ENCODE measurements around the gene CAV2. TPM values are rescaled to one million over a fixed set of nuclear protein-coding genes. Genes with fewer than 3 reads are reported as not detected.

CAV2 gene
- total and polyA plus RNA-seq, 2 of the 8 experiments (the other 6 are each of a cell fraction or from before 2014, with no cell fraction given) = 2.8 to 4.7 TPM

- no peak for FAIRE-seq
- H2BK12ac ChIP-seq (ENCODE audit: low read depth, low read length) = no peak overlapping the region
- H2BK20ac ChIP-seq (ENCODE audit: low read length) = no peak overlapping the region
- CTCF ChIA-PET (ENCODE audit: partially characterized antibody) = interaction anchor here (1.1 to 1.5 kb wide), 2 partner anchors 16 to 284 kb away, joined by 3 to 5 read pairs; no protein-coding TSS in a partner anchor
- H2AK5ac ChIP-seq (ENCODE audit: low read depth, low read length) = no peak overlapping the region
- no peak overlapping the region for H2BK5ac ChIP-seq (ENCODE audit: low read depth, low read length)
- POLR2A ChIA-PET (ENCODE audit: partially characterized antibody) = no interaction called here
- H4K5ac ChIP-seq (ENCODE audit: insufficient read length, low read depth, low read length) = no peak overlapping the region
- H2BK15ac ChIP-seq (ENCODE audit: low read length) = no peak overlapping the region
- H3K23me2 ChIP-seq (ENCODE audit: low read depth, low read length) = no peaks in the 10 kb centered on the region
- H3K79me2 ChIP-seq (ENCODE audit: control insufficient read depth in 1 of 2, insufficient read depth in 2 of 2, low read length in 2 of 2) = no peaks in the 10 kb centered on the region
- no peak overlapping the region for H3K4me3 ChIP-seq (ENCODE audit: extremely low read depth in 1 of 4, insufficient read depth in 2 of 4, low read depth in 3 of 4, low read length in 4 of 4)
- H3K18ac ChIP-seq (ENCODE audit: extremely low read depth, low read length) = no peak overlapping the region
- no peaks in the 10 kb centered on the region for H3K36me3 ChIP-seq (ENCODE audit: control insufficient read depth in 2 of 4, insufficient read depth in 4 of 4, low read length in 3 of 4)
- 83% methylated on average over 2 of the region's 2 CpGs; no CpG with 5 or more reads in 1 of the 2 experiments for WGBS, 2 experiments (ENCODE audit: extremely low coverage in 1 of 2, insufficient coverage in 1 of 2, insufficient read length in 1 of 2, insufficient replicate concordance in 2 of 2, low coverage in 1 of 2, low lambda C conversion rate in 2 of 2, missing lambda C conversion rate in 1 of 2)
- no peaks in the 10 kb centered on the region for H3K79me1 ChIP-seq (ENCODE audit: low read depth, low read length)
- no peak overlapping the region for H3K9ac ChIP-seq (replicated peaks in 1 of 4; ENCODE audit: extremely low read depth in 1 of 4, low read depth in 3 of 4, low read length in 3 of 4)
- TF ChIP-seq ASH2L (IDR thresholded peaks at IDR 0.05; ENCODE audit: low read length) (no peak), ATF3 (IDR thresholded peaks at IDR 0.05; ENCODE audit: insufficient read depth, low read depth, low read length) (no peak), NANOG (IDR thresholded peaks at IDR 0.05; ENCODE audit: insufficient read depth, low read depth, low read length, poor library complexity, severe bottlenecking) (no peak), SRF (IDR thresholded peaks at IDR 0.05; ENCODE audit: low read depth, low read length) (no peak), JUN (IDR thresholded peaks at IDR 0.05; ENCODE audit: low read depth, low read length) (no peak), HDAC2 (IDR thresholded peaks at IDR 0.05; ENCODE audit: borderline replicate concordance in 1 of 2, low read depth in 2 of 2, low read length in 2 of 2) (no peak), TAF7 (optimal IDR thresholded peaks at IDR 0.05; ENCODE audit: borderline replicate concordance, low read depth, low read length) (no peak), EZH2 (IDR thresholded peaks at IDR 0.05; ENCODE audit: low read depth, low read length, severe bottlenecking) (no peak), RBBP5 (IDR thresholded peaks at IDR 0.05; ENCODE audit: borderline replicate concordance, low read depth, low read length) (no peak), BACH1 (IDR thresholded peaks at IDR 0.05; ENCODE audit: low read length) (no peak), CREB1 (IDR thresholded peaks at IDR 0.05) (no peak), SIX5 (IDR thresholded peaks at IDR 0.05; ENCODE audit: low read depth, low read length) (no peak), EGR1 (IDR thresholded peaks at IDR 0.05; ENCODE audit: borderline replicate concordance, low read depth, low read length) (no peak), TEAD4 (IDR thresholded peaks at IDR 0.05; ENCODE audit: low read depth, low read length) (no peak)
- no peak overlapping the region for H4K91ac ChIP-seq (replicated peaks; ENCODE audit: insufficient read length, low read length)
- no peaks in the 10 kb centered on the region for H4K20me1 ChIP-seq (replicated peaks in 1 of 2; ENCODE audit: control insufficient read depth in 1 of 2, insufficient read depth in 2 of 2, low read length in 2 of 2)
- no peak overlapping the region for H3K56ac ChIP-seq (replicated peaks; ENCODE audit: insufficient read length, low read depth, low read length)
- no peak overlapping the region for H4K8ac ChIP-seq (ENCODE audit: extremely low read depth, insufficient read depth, low read length)
- no peak overlapping the region for H2AFZ ChIP-seq (ENCODE audit: low read length)
- DNase-seq (ENCODE audit: low read depth in 1 of 2, low spot score in 2 of 2) = no peak
- H3K27ac ChIP-seq (ENCODE audit: low read depth, low read length) = no peak overlapping the region
- no peak overlapping the region for H3K23ac ChIP-seq (ENCODE audit: insufficient read length)
- H3K9me3 ChIP-seq (ENCODE audit: insufficient read depth in 2 of 2, low read depth in 1 of 2, low read length in 1 of 2) = no peaks in the 10 kb centered on the region
- H2BK120ac ChIP-seq (replicated peaks; ENCODE audit: low read depth, low read length) = no peak overlapping the region
- no peak overlapping the region for H3K4me2 ChIP-seq (ENCODE audit: insufficient read depth in 1 of 2, low read depth in 2 of 2, low read length in 2 of 2)
- H3K4me1 ChIP-seq (replicated peaks in 1 of 4; ENCODE audit: control insufficient read depth in 3 of 4, insufficient read depth in 4 of 4, low read length in 3 of 4) = no peaks in the 10 kb centered on the region
- H3K14ac ChIP-seq (ENCODE audit: insufficient read length) = no peak overlapping the region
- no peak overlapping the region for H3K4ac ChIP-seq (replicated peaks; ENCODE audit: insufficient read length, low read depth, low read length)
- H3K27me3 ChIP-seq (replicated peaks in 1 of 4; ENCODE audit: control insufficient read depth in 3 of 4, extremely low read depth in 1 of 4, insufficient read depth in 3 of 4, low read length in 3 of 4) = no peaks in the 10 kb centered on the region
Measured at GRCh38 chr7:116542618-116543017, 43.1 kb downstream of the CAV2 start.
